Ishikawa (cell line): ENCODE results near the gene LY6G5C.

Experiments
- CEBPB ChIP-seq: IDR thresholded peaks from 2 replicates; pipeline ENCODE4 v1.6.1; 2012
- CREB1 ChIP-seq: IDR thresholded peaks from 2 replicates; pipeline ENCODE4 v1.6.1; 2012; ENCODE audit warnings: low read depth
- EGR1 ChIP-seq: IDR thresholded peaks from 2 replicates; pipeline ENCODE4 v1.6.1; 2012
- EP300 ChIP-seq: IDR thresholded peaks from 2 replicates; pipeline ENCODE4 v1.6.1; 2012; ENCODE audit warnings: borderline replicate concordance
- FOXM1 ChIP-seq: IDR thresholded peaks from 2 replicates; pipeline ENCODE4 v1.6.1; 2012; ENCODE audit warnings: low read depth, borderline replicate concordance
- NFIC ChIP-seq: IDR thresholded peaks from 2 replicates; pipeline ENCODE4 v1.6.1; 2012
- RAD21 ChIP-seq: IDR thresholded peaks from 2 replicates; pipeline ENCODE4 v1.6.1; 2012; ENCODE audit warnings: low read depth
- TAF1 ChIP-seq: IDR thresholded peaks from 2 replicates; pipeline ENCODE4 v1.6.1; 2012; ENCODE audit warnings: low read depth, mild to moderate bottlenecking
- TCF12 ChIP-seq: IDR thresholded peaks from 2 replicates; pipeline ENCODE4 v1.6.1; 2012; ENCODE audit warnings: low read depth
- TEAD4 ChIP-seq: IDR thresholded peaks from 2 replicates; pipeline ENCODE4 v1.6.1; 2012
- YY1 ChIP-seq: IDR thresholded peaks from 2 replicates; pipeline ENCODE4 v1.6.1; 2012; ENCODE audit warnings: low read depth
- ZBTB7A ChIP-seq: IDR thresholded peaks from 2 replicates; pipeline ENCODE4 v1.6.1; 2012; ENCODE audit warnings: low read depth
- TF ChIP-seq, protein P1 (sequence below): IDR thresholded peaks from 2 replicates; pipeline ENCODE4 v1.6.1; 2012
- TF ChIP-seq, protein P2 (sequence below): IDR thresholded peaks from 2 replicates; pipeline ENCODE4 v1.6.1; 2012; ENCODE audit warnings: low read depth, mild to moderate bottlenecking
- TF ChIP-seq, protein P3 (sequence below): IDR thresholded peaks from 2 replicates; pipeline ENCODE4 v1.6.1; 2012

Gene LY6G5C

DNA sequence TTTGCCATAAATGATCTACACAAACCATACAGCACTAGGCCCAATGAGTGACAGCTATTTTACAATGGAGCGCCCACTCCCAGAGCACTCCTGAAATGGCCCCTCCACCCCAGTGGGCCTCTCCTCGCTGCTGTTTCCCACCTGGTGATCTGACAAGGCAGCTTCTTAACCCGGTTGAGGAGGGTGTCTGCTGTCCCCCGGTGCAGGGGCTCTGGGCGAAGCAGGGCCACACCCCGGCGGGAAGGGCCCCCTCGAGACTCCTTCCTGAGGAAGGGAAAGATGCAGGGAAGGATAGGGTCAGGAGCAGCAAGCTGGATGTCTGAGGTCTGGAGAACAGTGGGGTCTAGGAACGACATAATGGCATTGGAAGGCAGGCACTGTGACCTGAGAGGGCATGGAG is 12.0 kb upstream of the LY6G5C start:
- TF ChIP-seq, protein P1, sequence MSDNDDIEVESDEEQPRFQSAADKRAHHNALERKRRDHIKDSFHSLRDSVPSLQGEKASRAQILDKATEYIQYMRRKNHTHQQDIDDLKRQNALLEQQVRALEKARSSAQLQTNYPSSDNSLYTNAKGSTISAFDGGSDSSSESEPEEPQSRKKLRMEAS, result no peak
- TF ChIP-seq TEAD4 (no peak), TCF12 (no peak), CEBPB (no peak), YY1 (no peak), NFIC (no peak), EGR1 (no peak), TAF1 (no peak), CREB1 (no peak), FOXM1 (no peak), EP300 (no peak)
- TF ChIP-seq, protein P2, sequence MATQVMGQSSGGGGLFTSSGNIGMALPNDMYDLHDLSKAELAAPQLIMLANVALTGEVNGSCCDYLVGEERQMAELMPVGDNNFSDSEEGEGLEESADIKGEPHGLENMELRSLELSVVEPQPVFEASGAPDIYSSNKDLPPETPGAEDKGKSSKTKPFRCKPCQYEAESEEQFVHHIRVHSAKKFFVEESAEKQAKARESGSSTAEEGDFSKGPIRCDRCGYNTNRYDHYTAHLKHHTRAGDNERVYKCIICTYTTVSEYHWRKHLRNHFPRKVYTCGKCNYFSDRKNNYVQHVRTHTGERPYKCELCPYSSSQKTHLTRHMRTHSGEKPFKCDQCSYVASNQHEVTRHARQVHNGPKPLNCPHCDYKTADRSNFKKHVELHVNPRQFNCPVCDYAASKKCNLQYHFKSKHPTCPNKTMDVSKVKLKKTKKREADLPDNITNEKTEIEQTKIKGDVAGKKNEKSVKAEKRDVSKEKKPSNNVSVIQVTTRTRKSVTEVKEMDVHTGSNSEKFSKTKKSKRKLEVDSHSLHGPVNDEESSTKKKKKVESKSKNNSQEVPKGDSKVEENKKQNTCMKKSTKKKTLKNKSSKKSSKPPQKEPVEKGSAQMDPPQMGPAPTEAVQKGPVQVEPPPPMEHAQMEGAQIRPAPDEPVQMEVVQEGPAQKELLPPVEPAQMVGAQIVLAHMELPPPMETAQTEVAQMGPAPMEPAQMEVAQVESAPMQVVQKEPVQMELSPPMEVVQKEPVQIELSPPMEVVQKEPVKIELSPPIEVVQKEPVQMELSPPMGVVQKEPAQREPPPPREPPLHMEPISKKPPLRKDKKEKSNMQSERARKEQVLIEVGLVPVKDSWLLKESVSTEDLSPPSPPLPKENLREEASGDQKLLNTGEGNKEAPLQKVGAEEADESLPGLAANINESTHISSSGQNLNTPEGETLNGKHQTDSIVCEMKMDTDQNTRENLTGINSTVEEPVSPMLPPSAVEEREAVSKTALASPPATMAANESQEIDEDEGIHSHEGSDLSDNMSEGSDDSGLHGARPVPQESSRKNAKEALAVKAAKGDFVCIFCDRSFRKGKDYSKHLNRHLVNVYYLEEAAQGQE, result no peak

DNA sequence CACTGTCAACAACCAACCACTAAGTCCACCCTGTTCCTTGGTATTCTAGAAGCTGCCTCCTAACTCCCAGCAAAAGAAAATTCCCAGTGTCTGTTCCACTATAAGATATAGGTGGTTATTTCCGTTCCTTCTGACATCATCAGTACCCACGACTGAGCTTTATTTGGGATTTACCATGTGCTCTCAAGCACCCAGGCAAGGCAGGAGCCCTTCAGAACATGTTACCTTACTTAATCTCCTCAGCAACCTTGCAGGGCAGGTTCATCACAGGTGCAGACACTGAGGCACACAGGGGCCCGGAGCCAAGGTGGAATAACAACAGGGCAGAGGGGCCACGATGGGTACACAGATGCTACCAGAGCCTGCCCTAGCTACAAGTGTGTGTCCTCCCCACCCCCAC is 11.5 kb upstream of the LY6G5C start:
- TF ChIP-seq, protein P1, result no peak
- TF ChIP-seq YY1 (no peak), ZBTB7A (no peak), CREB1 (no peak), TCF12 (no peak), FOXM1 (no peak), EGR1 (no peak), EP300 (no peak), TAF1 (no peak), CEBPB (no peak), RAD21 (no peak), TEAD4 (no peak), NFIC (no peak)
- TF ChIP-seq, protein P3, sequence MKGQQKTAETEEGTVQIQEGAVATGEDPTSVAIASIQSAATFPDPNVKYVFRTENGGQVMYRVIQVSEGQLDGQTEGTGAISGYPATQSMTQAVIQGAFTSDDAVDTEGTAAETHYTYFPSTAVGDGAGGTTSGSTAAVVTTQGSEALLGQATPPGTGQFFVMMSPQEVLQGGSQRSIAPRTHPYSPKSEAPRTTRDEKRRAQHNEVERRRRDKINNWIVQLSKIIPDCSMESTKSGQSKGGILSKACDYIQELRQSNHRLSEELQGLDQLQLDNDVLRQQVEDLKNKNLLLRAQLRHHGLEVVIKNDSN, result no peak
- TF ChIP-seq, protein P2, result no peak

DNA sequence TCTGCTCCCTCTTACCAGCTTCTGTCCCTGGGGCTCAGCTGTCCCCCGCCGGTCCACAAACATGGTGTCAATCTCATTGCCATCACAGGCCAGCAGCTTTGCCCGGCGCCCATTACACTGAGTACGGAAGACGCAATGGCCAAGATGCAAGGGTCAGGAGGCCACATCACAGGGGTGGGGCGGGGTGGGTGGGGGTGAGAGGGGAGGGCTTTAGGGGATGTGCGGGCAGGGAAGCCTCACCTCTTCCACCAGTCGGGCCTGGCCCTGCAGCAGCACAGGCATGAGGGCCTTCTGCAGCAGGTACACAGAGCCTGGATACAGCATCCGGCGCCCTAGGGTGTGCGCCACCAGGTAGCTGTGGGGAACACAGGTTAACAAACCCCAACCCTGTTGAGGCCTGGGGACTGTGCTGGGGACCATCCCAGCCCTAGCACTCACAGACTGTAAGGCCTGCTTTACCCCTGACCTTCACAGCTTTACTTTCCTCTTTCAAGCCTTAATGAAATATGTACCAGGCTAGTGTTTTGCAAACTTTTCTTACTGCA is 10.8 kb upstream of the LY6G5C start:
- no peak for TF ChIP-seq CREB1
- TF ChIP-seq EGR1, result no peak
- TF ChIP-seq, protein P2, result no peak
- TF ChIP-seq, protein P3, result no peak
- TF ChIP-seq RAD21, result no peak
- TF ChIP-seq YY1, result no peak
- TF ChIP-seq TAF1, result no peak
- TF ChIP-seq TCF12, result no peak
- no peak for TF ChIP-seq CEBPB
- TF ChIP-seq, protein P1, result no peak
- no peak for TF ChIP-seq ZBTB7A
- TF ChIP-seq FOXM1, result no peak
- no peak for TF ChIP-seq TEAD4
- TF ChIP-seq EP300, result no peak

DNA sequence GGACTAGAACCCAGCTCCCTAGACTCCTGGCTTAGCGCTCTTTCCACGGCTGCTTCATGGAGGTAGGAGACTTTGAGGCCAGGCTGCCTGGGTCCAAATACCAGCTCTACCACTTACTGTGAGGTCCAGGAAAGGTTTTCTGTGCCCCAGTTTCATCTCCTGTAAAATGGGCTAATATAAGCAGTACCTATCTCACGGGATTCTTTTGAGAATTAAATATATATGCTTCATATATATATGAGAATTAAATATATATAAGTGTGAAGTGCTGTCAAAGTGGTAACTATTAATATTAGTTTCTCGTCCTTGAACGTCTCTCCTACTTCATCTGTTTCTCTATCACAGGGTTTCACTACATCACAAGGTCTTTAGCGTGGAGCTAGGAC is 10.2 kb upstream of the LY6G5C start:
- TF ChIP-seq EP300 (no peak), YY1 (no peak), TEAD4 (no peak)
